CD4-positive, CD25-positive, alpha-beta regulatory T cell (primary cell): ENCODE results near the gene SLC25A19. TPM values are rescaled to one million over a fixed set of nuclear protein-coding genes. Genes with fewer than 3 reads are reported as not detected.

ENCODE experiments used
- ATAC-seq, 2 donors: fragments of 150-1000 bp; cut with Tn5 transposase; one replicate each; pipeline ENCODE4 v1.10.0; 2021; ENCODE audit warnings: low read depth in 2 of 2, moderate number of reproducible peaks in 2 of 2, moderate library complexity in 1 of 2
- DNase-seq, 3 donors: peaks; one replicate each; pipeline versions ENCODE4 v3.0.0 to v3.0.0-alpha.2; 2012 to 2022; ENCODE audit warnings: mixed read lengths in 1 of 3
- H3K27ac ChIP-seq: one replicate; pipeline ENCODE4 v1.7.0; 2013; ENCODE audit warnings: mild to moderate bottlenecking, low read length; ENCODE audit not compliant: insufficient read depth, poor library complexity, severe bottlenecking
- H3K27me3 ChIP-seq: one replicate; pipeline ENCODE4 v1.7.0; 2013; ENCODE audit warnings: low read length; ENCODE audit not compliant: control insufficient read depth, insufficient read depth
- H3K36me3 ChIP-seq: one replicate; pipeline ENCODE4 v1.7.0; 2013; ENCODE audit warnings: mild to moderate bottlenecking, low read length, moderate library complexity; ENCODE audit not compliant: control insufficient read depth, insufficient read depth
- H3K4me1 ChIP-seq: 2 replicates; pipeline ENCODE4 v1.7.0; 2013; ENCODE audit warnings: mild to moderate bottlenecking, low read length; ENCODE audit not compliant: insufficient read depth, control insufficient read depth, poor library complexity, severe bottlenecking
- H3K4me3 ChIP-seq: one replicate; pipeline ENCODE4 v1.7.0; 2013; ENCODE audit warnings: low read depth, mild to moderate bottlenecking, low read length, moderate library complexity
- H3K9me3 ChIP-seq, 2 experiments: 1 replicate in 1 of 2; 2 replicates in 1 of 2; pipeline ENCODE4 v1.7.0; 2013; ENCODE audit warnings: low read length in 2 of 2, mild to moderate bottlenecking in 1 of 2, moderate library complexity in 1 of 2; ENCODE audit not compliant: control insufficient read depth in 2 of 2
- H3K27ac Mint-ChIP-seq, 3 donors: one replicate each; pipeline ENCODE4 v1.8.0; 2020 to 2022; ENCODE audit warnings: mild to moderate bottlenecking in 3 of 3, mixed read lengths in 3 of 3, moderate library complexity in 2 of 3
- H3K27me3 Mint-ChIP-seq: one replicate; pipeline ENCODE4 v1.8.0; 2022; ENCODE audit warnings: mild to moderate bottlenecking, mixed read lengths
- H3K36me3 Mint-ChIP-seq: one replicate; pipeline ENCODE4 v1.8.0; 2020; ENCODE audit warnings: mixed read lengths
- H3K4me1 Mint-ChIP-seq, 4 donors: one replicate each; pipeline ENCODE4 v1.8.0; 2020 to 2022; ENCODE audit warnings: mixed read lengths in 4 of 4, mild to moderate bottlenecking in 1 of 4
- H3K4me3 Mint-ChIP-seq, 4 donors: one replicate each; pipeline ENCODE4 v1.8.0; 2020 to 2022; ENCODE audit warnings: mild to moderate bottlenecking in 4 of 4, mixed read lengths in 4 of 4, moderate library complexity in 3 of 4
- H3K9me3 Mint-ChIP-seq, 7 donors: one replicate each; pipeline ENCODE4 v1.8.0; 2020 to 2022; ENCODE audit warnings: mixed read lengths in 7 of 7, mild to moderate bottlenecking in 3 of 7, moderate library complexity in 2 of 7
- polyA plus RNA-seq, 4 donors: library from polyadenylated mRNA; unstranded; fragments of 300-500 nt; fragmentation: Illumina TruSeq; gene quantifications; one replicate each; pipeline ENCODE4 v1.2.3, GENCODE V29; 2021
- total RNA-seq: library from RNA; stranded (reverse); gene quantifications from one replicate; pipeline ENCODE4 v1.2.3, GENCODE V29; 2022

Gene SLC25A19
- total and polyA plus RNA-seq, 5 donors from 2014 or later = 15.1 to 24.9 (median 20.7) TPM

- H3K27ac Mint-ChIP-seq = peak overlapping the region in 2 of 3 donors; percentile 38 to 80
- H3K4me3 Mint-ChIP-seq = peak overlapping the region; percentile 15 to 71 (median 44)
- ATAC-seq (peak; percentile 65 to 78), DNase-seq (peak; percentile 42 to 77 (median 62))
- no peaks in the 10 kb centered on the region for H3K27me3 Mint-ChIP-seq
- no peaks in the 10 kb centered on the region for H3K9me3 Mint-ChIP-seq
- Histone ChIP-seq H3K4me1 (peaks cover 7% of the 10 kb centered on the region), H3K9me3 (no peaks in the 10 kb centered on the region), H3K36me3 (peaks cover 80% of the 10 kb centered on the region), H3K27ac (peak overlapping the region; percentile 14), H3K4me3 (peak overlapping the region; percentile 11), H3K27me3 (no peaks in the 10 kb centered on the region)
- H3K36me3 Mint-ChIP-seq = peaks cover 30% of the 10 kb centered on the region
- peaks cover 0 to 22% (median 9%) of the 10 kb centered on the region in 4 donors for H3K4me1 Mint-ChIP-seq
These were observed 50.5 kb downstream of the SLC25A19 start for GRCh38 chr17:75238684-75239191.

- ATAC-seq (no peak), DNase-seq (no peak)
- peaks cover 31% of the 10 kb centered on the region for H3K36me3 Mint-ChIP-seq
- no peak overlapping the region for H3K4me3 Mint-ChIP-seq
- Histone ChIP-seq H3K4me1 (peaks cover 7% of the 10 kb centered on the region), H3K27ac (peak overlapping the region; percentile 14), H3K36me3 (peaks cover 74% of the 10 kb centered on the region), H3K4me3 (no peak overlapping the region), H3K27me3 (no peaks in the 10 kb centered on the region), H3K9me3 (no peaks in the 10 kb centered on the region)
- peaks cover 0 to 18% (median 7%) of the 10 kb centered on the region in 4 donors for H3K4me1 Mint-ChIP-seq
- no peaks in the 10 kb centered on the region for H3K9me3 Mint-ChIP-seq
- no peak overlapping the region for H3K27ac Mint-ChIP-seq
- no peaks in the 10 kb centered on the region for H3K27me3 Mint-ChIP-seq
These were observed 51.1 kb downstream of the SLC25A19 start for GRCh38 chr17:75238020-75238580.

- no peak overlapping the region for H3K27ac ChIP-seq
- Mint-ChIP-seq H3K4me1 (peaks cover 0 to 14% (median 7%) of the 10 kb centered on the region in 4 donors), H3K9me3 (no peaks in the 10 kb centered on the region), H3K27ac (peak overlapping the region in 1 of 3 donors; percentile 71), H3K4me3 (no peak overlapping the region), H3K36me3 (peaks cover 35% of the 10 kb centered on the region), H3K27me3 (no peaks in the 10 kb centered on the region)
- ATAC-seq (no peak), DNase-seq (no peak)
- peaks cover 74% of the 10 kb centered on the region for H3K36me3 ChIP-seq
- no peak overlapping the region for H3K4me3 ChIP-seq
- peaks cover under 1% of the 10 kb centered on the region for H3K4me1 ChIP-seq
- no peaks in the 10 kb centered on the region for H3K9me3 ChIP-seq
- no peaks in the 10 kb centered on the region for H3K27me3 ChIP-seq
These were observed 51.9 kb downstream of the SLC25A19 start for GRCh38 chr17:75237100-75238014.

GRCh38 chr17:75232786-75233185 is 56.4 kb downstream of the SLC25A19 start:
- Histone ChIP-seq H3K4me1 (no peaks in the 10 kb centered on the region), H3K27ac (no peak overlapping the region), H3K27me3 (no peaks in the 10 kb centered on the region), H3K9me3 (no peaks in the 10 kb centered on the region), H3K36me3 (peaks cover 83% of the 10 kb centered on the region), H3K4me3 (no peak overlapping the region)
- peaks cover 0 to 3% (median 0%) of the 10 kb centered on the region in 4 donors for H3K4me1 Mint-ChIP-seq
- H3K27ac Mint-ChIP-seq = no peak overlapping the region
- no peak overlapping the region for H3K4me3 Mint-ChIP-seq
- H3K27me3 Mint-ChIP-seq = no peaks in the 10 kb centered on the region
- no peaks in the 10 kb centered on the region for H3K9me3 Mint-ChIP-seq
- H3K36me3 Mint-ChIP-seq = peaks cover 36% of the 10 kb centered on the region
- ATAC-seq = no peak
- no peak for DNase-seq

GRCh38 chr17:75231741-75232464 is 57.3 kb downstream of the SLC25A19 start:
- no peak overlapping the region for H3K27ac Mint-ChIP-seq

GRCh38 chr17:75231071-75231470 is 58.2 kb downstream of the SLC25A19 start:
- peaks cover 30% of the 10 kb centered on the region for H3K36me3 Mint-ChIP-seq

More at GRCh38 chr17:75231741-75232464, 57.3 kb downstream of the SLC25A19 start:
- Mint-ChIP-seq H3K27me3 (no peaks in the 10 kb centered on the region), H3K9me3 (no peaks in the 10 kb centered on the region), H3K4me1 (peaks cover 0 to 3% (median 0%) of the 10 kb centered on the region in 4 donors), H3K36me3 (peaks cover 32% of the 10 kb centered on the region), H3K4me3 (no peak overlapping the region)
- H3K27ac ChIP-seq = no peak overlapping the region
- DNase-seq = no peak
- H3K9me3 ChIP-seq = no peaks in the 10 kb centered on the region
- H3K4me3 ChIP-seq = no peak overlapping the region
- no peak for ATAC-seq
- no peaks in the 10 kb centered on the region for H3K4me1 ChIP-seq
- H3K27me3 ChIP-seq = no peaks in the 10 kb centered on the region
- H3K36me3 ChIP-seq = peaks cover 78% of the 10 kb centered on the region

GRCh38 chr17:75228847-75229246 is 60.4 kb downstream of the SLC25A19 start:
- H3K4me3 Mint-ChIP-seq = no peak overlapping the region
- Histone ChIP-seq H3K4me1 (no peaks in the 10 kb centered on the region), H3K27me3 (no peaks in the 10 kb centered on the region), H3K36me3 (peaks cover 75% of the 10 kb centered on the region), H3K9me3 (no peaks in the 10 kb centered on the region), H3K4me3 (no peak overlapping the region), H3K27ac (no peak overlapping the region)
- no peaks in the 10 kb centered on the region for H3K4me1 Mint-ChIP-seq
- H3K27me3 Mint-ChIP-seq = no peaks in the 10 kb centered on the region
- ATAC-seq (no peak), DNase-seq (no peak)
- no peak overlapping the region for H3K27ac Mint-ChIP-seq
- H3K36me3 Mint-ChIP-seq = peaks cover 35% of the 10 kb centered on the region
- no peaks in the 10 kb centered on the region for H3K9me3 Mint-ChIP-seq

More at GRCh38 chr17:75231071-75231470, 58.2 kb downstream of the SLC25A19 start:
- no peak overlapping the region for H3K27ac ChIP-seq
- peaks cover 79% of the 10 kb centered on the region for H3K36me3 ChIP-seq
- Mint-ChIP-seq H3K9me3 (no peaks in the 10 kb centered on the region), H3K4me3 (no peak overlapping the region), H3K4me1 (peaks cover 0 to 3% (median 0%) of the 10 kb centered on the region in 4 donors), H3K27me3 (no peaks in the 10 kb centered on the region), H3K27ac (no peak overlapping the region)
- no peaks in the 10 kb centered on the region for H3K27me3 ChIP-seq
- DNase-seq = no peak
- no peaks in the 10 kb centered on the region for H3K4me1 ChIP-seq
- no peaks in the 10 kb centered on the region for H3K9me3 ChIP-seq
- no peak overlapping the region for H3K4me3 ChIP-seq
- no peak for ATAC-seq
